Muscle of back (tissue), 11 donors: ENCODE results near the gene GPR132. TPM values are rescaled to one million over a fixed set of nuclear protein-coding genes. Genes with fewer than 3 reads are reported as not detected.
"Not testable (repeated sequence)": the region's sequence is repeated elsewhere in the genome, so short reads cannot be mapped to it uniquely, and the experiment has no call there.

Source experiments
- DNase-seq, 3 donors: peaks; one replicate each; pipeline versions ENCODE4 v3.0.0 to v3.0.0-alpha.2; 2013
- polyA plus RNA-seq, 10 donors: library from polyadenylated mRNA; unstranded; fragments of 120-200 nt; gene quantifications; one replicate each; pipeline ENCODE4 v1.2.1, GENCODE V29; 2013; ENCODE audit not compliant: insufficient read length in 10 of 10

The GPR132 gene
- polyA plus RNA-seq, 10 donors, result 0.59 to 1.0 (median 0.88) TPM

DNA sequence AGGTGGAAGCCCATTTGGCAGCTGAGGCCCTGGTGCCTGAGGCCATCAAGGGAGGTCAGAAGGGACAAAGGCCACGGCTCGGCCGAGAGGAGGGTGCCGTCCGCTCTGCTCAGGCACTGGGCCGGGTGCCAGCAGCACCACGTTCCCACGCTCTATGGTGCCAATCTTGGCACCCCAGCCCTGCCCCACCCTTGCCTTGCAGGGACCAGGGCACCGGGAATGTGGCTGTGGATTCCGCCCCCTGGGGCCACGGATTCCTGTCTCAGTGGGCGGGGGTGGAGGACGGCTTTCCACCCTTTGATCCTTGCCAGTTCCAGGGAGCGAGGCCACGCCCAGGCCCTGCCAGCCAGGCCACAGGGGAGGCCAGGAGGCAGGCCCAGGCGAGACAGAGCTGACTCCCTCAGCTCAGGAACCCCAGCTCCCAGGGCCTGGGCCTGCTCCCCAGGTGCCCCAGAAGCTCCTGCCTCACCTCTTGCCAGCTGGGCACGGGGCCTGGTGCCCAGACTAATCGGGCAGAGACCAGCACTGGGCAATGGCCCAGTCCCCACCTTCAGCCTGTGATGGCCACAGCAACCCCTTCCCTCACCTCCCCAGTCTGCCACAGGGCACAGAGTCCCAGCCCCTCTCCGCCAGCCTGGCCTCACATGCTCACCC lies 26.4 kb upstream of the GPR132 start:
- DNase-seq, result no peak

DNA sequence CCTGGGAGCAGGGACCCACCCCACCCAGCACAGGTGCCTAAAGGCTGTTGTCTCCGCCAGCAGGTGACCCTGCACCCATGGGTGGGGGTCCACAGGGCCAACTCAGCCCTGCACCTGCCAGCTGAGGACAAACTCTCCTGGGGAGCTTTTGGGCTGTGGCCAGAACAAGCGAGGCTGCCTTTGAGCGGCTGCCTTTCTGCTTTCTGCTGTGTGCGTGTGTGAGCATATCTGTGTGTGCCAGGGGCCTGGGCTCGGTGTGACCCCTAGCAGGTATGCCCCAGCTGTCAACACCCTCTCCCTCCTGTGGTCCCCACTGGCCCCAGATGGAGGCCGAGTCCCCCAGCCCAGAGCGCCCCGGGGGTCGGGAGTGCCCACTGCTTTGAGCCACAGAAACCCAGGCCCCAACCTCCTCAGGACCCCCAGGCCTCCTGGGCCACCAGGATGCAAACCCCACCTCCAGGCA lies 25.9 kb upstream of the GPR132 start:
- DNase-seq, result no peak

DNA sequence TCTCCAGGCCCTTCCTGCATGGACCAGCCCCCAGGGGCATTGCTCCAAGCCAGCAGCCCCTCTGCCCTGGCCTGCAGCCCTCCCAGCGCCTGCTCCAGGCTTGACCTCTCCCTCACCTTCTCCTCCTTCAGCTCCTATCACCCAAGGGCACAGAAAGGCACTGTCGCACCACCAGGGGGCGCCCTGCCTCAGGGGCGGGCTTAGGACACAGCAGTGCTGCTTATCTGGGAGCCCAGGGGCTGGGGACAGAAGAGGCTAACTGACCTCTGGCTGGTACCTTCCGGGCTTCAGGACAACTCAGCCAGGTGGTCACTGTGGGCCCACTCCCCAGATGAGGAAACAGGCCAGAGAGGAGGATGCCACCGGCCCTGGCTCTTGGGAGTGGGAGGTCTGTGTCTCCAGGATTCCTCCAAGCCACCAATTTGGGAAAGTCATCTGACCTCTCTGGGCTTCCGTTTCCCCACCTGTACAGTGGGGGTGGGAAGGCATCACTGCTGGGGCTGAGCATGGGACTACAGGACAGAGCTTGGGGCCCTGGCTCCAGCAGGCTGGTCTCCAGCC lies 25.3 kb upstream of the GPR132 start:
- DNase-seq, result peak; percentile 66 to 91 (median 82)

DNA sequence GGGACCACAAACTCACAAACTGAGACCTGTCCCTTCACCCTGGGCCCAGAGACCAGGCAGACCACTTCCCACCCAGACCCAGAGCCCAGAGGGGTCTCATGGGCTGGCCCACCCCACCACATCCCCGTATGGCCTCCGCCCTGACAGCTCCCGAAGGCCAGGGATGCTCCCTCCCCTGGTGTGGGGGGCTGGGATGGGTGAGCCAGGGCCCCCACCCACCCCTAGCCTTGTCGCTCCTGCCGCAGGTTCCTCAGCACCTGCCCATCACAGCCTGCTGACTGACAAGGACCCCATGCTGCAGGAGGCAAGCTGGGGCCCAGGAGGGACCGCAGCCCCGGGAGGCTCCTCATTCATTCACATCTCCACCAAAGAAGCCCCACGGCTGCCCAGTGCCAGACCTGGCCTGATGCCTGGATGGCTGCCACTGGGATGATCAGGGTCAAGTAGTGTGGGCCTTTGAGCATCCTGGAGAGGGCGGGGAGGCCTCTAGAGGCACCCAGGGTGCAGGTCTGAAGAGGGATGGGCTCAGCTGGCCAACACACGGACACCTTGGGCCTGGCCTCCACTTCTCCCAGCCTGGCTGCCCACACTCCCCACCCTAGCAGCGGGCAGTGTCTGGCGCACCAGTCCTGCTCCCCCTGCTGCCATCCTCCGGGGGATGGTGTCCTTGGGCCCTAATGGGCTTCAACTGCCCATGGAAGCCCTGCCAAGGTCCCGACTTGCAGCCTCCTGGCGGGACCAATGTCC lies 24.7 kb upstream of the GPR132 start:
- DNase-seq, result peak in 1 of 3 donors; percentile 42

DNA sequence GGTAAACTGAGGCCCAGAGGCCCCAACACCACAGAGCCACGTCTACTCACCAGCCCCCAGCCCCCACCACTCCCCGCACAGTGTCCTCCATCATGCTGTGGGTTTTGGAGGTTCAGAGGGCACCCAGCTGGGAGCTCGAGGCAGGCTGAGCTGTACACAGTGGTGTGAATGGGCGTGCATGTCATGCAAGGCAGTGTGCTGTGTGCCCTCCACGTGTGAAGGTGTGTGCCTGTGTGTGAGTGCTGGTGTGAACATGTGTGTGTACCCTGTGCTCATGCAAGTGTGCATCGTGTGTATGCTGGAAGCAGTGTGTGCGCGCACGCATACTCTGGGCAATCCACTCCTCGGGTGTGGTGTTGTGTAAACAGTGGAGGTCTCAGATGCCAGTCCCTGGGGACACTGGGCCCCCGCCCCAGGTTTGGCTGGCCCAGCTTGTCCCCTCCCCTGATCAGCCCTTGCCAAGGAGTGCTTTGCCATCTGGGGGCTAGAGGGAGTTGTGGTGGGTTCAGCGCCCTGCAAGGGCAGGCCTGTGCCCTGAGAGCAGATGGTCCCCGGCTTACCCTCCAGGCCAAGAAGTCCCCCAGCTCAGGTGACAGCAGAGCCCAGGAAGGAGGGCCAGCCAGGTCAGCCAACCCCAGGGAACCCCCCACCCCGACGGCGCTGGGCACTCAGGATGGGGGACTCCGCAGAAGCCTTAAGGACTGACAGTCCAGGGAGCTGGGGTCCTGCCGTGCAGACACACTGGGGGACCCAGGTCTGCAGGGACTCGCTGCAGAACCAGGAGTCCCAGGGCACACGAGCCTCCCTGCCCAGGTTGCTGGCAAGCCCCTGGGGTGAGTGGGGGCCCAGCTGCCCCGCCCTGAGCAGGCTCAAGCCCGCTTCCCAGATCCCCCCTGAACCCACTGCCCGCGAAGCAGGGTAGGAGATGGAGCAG lies 23.8 kb upstream of the GPR132 start:
- DNase-seq, result peak in 1 of 3 donors; percentile 53

DNA sequence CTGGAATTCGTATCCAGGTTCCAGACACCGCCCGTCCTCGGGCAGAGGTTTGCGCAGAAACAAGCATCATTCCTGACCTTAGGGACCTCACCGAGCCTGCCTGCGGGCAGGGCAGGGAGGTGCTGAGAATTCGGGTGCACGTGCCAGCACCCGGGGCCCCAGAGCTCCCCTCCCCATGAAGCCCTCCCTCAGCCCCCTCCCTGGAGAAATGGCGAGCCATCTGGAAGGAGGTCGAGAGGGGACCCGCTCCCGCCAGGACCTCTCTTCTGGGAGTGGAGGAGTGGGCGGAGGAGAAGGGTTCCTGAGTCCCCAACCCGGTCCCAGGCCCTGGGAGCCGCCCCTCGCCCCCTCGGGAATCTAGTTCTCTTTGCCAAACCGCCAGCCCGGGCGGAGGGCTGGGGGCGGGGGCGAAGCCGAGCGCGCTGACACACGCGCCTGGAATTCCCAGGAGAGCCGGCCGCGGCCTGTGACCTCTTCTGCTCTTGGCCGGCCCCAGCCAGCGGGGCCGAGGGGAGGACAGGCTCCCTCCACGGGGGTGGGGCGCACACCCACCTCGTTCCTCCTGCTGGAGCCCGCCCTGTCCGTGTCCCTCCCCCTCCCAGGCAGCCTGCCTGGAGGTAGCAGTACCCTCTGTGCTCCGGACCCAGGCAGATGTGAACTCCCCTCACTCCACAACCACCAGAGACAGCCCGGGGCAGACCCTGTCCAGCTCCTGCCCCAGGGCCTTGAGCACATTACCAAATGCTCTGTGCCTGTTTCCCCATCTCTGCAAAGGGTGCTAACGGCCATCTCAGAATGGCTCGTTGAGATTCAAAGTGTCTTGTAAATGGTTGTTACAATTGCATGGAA lies 23.0 kb upstream of the GPR132 start:
- DNase-seq, result peak in 2 of 3 donors; percentile 48 to 70

DNA sequence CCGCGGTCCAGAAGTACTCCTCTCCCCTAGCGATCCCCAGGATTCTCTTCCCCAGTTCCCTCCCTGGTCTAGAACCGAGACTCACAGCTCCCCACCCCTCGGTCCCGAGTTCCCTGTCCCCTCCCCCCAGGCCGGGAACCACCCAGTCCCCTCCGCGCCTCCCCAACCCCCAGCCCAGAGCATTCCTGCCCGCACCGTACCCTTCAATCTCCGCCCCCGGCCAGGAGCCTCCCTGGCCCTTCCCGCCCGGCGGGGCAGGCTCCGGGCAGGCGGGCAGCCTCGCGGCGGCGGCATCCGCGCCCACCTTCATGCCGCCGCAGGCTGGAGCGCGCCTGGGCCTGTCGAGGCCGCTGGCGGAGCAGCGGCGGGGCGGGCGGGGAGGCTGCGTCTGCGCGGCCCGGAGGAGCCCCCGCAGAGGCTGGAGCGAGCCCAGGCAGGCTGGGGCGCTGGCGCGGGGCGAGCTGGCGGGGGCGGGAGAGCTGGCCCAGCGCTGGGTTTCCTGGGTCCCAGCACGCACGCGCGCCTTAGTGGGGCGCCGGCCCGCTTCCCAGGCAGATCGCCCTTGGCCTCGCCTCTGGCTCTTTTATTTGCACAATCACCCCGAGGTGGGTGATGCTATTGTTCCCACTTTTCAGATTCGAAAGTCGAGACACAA lies 22.2 kb upstream of the GPR132 start:
- DNase-seq, result peak in 2 of 3 donors; percentile 64 to 80

DNA sequence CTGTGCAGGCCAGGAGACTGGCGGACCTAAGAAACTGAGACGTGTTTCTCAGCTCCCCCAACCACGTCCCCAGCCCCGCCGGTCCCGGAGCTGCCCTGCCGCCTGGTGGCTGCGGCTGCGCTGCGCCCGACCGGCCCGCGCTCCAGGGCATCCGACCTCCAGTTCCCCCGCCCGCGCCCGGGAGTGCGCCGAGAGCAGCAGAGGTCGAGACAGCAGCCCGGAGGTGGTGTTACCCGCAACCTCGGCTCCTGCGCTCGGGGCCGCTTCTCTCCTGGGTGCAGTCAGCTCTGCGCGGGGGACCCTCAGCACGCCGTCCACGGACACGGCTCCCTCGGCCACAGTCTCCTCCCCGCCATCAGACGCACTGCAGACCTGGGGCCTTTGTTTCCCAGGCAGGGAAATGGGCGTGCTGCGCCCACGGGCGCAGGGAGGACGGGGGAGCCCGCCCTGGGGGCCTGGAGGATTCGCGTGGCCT lies 21.6 kb upstream of the GPR132 start:
- peak; percentile 65 to 88 (median 74) for DNase-seq

DNA sequence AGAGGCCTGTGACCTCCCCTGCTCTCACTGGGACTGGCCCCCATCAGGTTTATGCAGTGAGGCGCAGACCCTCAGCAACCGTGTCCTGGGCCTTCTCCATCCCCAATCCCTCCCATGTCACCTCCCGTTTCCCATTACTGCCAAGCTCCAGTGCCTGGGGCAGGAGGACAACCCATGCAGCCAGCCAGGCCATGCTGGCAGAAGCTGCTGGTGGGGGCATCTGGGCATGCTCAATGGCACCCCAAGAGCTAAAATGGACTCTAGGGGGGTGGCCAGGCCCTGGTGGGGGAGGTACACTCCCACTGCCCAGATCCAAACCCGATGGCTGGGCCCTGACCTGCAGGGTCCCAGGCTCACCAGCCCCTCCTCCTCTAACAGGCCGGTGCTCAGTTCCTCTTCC lies 20.5 kb upstream of the GPR132 start:
- no peak for DNase-seq

DNA sequence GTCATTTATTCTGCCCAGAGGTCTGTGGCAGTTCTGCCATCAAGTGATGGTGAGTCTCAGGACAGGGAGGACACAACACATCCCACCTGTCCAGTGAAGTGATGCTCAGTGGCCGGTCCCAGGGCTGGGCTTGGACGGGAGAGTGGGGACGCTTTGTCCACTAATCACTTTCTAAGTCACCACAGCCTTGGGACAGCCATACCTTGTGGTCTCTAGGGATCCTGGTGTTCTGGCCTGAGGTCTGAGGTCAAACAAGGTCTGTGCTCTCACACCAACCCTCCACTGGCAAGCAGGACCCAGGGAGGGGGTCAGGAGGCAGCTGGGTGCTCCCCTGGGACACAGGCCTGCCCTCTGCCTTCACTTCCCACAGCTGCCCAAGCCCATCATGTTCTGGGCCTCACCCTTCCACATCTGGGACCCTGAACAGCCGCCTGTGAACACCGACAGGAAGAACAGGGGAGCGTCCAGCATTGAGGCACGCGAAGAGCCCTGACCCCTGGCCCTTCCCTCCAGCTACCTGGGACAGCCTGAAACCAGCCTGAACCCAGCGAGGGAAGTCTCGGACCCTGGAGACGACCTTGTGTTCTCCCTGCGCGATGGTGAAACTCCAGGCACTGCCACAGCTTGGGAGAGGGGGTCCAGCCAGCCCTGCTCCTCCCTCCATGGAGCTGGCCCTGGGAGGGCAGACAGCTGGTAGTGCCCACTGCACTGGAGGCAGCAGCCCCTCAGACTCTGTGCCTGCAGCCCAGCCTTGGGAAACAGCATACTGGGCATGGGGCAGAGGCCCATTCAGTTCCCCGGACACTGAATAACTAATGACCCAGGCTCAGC lies 19.7 kb upstream of the GPR132 start:
- no peak for DNase-seq

DNA sequence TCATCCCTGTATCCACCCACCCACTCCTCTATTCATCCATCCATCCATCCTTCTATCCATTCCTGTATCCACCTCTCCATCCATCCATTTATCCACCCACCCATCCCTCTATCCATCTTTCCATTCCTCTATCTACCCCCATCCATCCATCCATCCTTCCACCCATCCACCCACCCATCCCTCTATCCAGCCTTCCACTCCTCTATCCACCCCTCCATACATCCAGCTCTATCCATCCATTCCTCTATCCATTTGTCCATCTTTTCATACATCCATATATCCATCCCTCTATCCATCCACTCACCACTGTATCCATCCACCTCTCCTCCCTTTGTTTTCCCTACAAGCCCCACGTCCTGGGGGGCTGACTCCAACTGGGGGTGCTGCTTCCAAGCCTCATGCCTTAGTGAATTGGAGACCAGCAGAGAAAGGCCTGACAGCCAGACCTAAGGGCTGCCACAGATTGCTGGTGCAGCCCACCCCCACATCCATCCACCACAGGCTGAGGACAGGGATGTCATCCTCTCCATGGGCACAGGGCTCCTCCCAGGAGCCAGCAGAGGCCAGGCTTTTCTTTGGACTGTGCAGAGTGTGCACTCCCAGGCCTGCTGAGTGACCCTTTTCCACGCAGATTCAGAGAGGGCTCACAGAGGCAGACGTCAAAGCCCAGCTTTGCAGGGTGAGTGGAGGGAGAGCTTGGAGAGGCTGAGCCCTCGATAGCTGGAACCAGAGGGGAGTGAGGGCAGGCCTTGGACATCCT lies 18.9 kb upstream of the GPR132 start:
- no peak for DNase-seq

DNA sequence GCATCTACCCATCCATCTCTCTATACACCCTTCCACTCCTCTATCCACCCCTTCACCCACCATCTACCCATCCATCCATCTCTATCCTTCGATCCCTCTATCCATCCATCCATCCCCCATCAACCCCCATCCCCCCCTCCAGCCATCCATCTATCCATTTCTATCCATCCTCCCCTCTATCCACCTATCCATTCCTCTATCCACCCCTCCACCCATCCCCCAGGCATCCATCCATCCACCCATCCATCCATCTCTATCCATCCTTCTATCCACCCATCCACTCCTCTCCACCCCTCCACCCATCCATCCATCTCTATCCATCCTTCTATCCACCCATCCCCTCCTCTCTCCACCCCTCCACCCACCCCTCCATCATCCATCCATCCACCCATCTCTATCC lies 17.5 kb upstream of the GPR132 start:
- DNase-seq, result no peak

DNA sequence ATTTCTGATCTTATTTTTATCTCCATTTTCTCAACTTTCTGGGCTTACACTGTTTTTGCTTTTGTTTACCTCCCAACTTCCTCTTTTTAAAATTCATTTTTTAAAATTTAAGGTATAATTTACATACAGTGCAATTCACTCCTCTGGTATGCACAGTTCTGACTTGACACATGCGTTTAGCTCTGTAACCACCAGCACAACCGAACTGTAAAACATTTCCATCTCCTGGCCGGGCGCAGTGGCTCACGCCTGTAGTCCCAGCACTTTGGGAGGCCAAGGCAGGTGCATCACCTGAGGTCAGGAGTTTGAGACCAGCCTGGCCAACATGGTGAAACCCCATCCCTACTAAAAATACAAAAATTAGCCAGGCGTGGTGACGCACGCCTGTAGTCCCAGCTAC lies 16.2 kb upstream of the GPR132 start:
- not testable (repeated sequence) for DNase-seq

DNA sequence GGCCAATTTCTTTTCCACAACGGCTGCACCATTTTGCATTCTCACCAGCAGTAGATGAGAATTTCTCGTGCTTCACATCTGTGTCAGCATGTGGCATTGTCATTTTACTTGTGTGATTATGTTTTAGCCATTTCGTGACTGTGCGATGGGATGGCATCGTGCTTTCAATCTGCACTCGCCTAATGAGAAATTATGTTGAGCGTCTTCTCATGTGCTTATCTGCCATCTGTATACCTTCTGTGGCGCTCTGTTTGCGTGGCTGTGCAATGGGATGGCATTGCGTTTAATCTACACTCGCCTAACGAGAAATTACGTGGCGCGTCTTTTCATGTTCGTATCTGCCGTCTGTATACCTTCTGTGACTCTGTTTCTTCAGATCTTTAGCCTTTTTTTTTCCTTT lies 14.9 kb upstream of the GPR132 start:
- no peak for DNase-seq

DNA sequence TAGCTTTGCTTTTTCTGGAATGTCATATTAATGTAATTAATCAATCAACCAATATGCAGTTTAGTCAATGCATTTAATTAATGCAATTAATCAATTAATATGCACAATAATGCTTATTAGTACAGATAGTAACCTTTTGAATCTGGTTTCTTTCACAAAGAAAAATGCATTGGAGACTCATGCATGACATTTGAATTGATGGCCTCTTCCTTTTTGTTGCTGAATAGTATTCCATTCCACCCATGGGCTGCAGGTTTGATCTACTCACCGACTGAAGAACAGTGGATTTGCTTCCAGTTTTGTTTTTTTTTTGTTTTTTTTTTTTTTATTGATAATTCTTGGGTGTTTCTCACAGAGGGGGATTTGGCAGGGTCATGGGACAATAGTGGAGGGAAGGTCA lies 13.1 kb upstream of the GPR132 start:
- no peak for DNase-seq

DNA sequence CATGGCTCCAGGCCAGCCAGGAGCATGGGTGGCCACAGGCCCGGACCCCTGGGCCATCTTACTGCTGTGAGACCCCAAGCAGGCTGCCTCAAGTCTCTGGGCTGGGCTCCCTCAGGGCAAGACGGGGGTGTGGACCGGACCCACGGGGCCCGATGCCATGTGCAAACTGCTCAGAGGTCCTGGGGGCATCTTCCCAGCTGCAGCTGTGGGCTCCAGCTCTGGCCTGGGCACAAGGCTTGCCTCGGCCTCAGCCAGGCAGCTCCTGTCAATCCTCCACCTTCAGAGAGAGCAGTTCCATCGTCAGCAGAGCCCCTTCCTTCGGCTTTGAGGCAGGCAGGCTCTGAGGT lies 12.4 kb upstream of the GPR132 start:
- DNase-seq, result no peak

DNA sequence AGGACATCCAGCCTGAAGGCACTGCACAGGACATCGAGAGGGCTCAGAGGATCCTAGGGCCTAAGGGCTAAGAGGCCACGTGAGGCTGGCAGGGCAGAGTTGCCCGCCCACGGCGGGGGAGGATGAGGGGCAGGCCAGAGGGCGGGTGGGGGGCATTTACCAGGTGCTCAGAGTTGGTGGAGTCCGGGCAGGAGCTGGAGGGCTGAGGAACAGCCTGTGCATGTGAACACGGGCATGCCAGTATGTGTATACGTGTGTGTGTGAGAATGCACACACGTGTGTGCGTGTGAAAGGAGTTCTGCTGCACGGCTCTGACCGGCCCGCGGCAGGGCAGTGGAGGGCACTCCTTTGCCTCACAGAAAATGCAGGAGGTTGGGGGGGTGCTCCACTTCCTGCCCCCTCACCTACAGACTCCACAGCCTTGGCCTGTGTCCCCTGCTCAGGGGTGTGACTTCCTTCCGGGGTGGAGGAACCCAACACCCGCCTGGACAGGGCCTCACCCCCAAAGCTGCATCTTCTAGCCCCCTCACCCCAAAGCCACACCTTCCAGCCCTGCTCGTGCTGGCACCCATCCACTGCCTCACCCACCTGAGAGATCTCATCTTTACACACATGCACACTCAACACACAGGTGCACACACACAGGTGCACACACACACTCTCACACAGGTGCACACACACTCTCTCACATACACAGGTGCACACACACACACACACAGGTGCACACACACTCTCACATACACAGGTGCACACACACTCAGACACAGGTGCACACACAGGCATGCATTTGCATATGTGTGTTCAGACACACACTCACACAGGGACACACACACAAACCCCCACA lies 11.8 kb upstream of the GPR132 start:
- DNase-seq, result no peak
